CD4-positive, alpha-beta T cell treated with Interleukin-15 for 4 hours (primary cell): ENCODE data around the gene SLC30A2.

Experiments
- DNase-seq: peaks from one replicate; pipeline ENCODE4 v3.0.0-alpha.2; 2020; ENCODE audit warnings: low spot score

Gene SLC30A2

GRCh38 chr1:26069941-26070295 lies 24.0 kb upstream of the SLC30A2 start:
- no peak for DNase-seq

GRCh38 chr1:26067432-26067911 lies 21.6 kb upstream of the SLC30A2 start, which contains the start of gene TRIM63:
TRIM63 (minus strand) TSS chr1:26067630; CDS start chr1:26067494, 136 bp downstream.
- no peak for DNase-seq

- DNase-seq = no peak
Measured at GRCh38 chr1:26066857-26067256, 20.9 kb upstream of the SLC30A2 start.

- DNase-seq = no peak
Measured at GRCh38 chr1:26066160-26066559, 20.2 kb upstream of the SLC30A2 start.

- no peak for DNase-seq
Measured at GRCh38 chr1:26064553-26064952, 18.6 kb upstream of the SLC30A2 start.

- no peak for DNase-seq
Measured at GRCh38 chr1:26060832-26061574, 15.1 kb upstream of the SLC30A2 start.

- no peak for DNase-seq
Measured at GRCh38 chr1:26059906-26060305, 14.0 kb upstream of the SLC30A2 start.

- DNase-seq = no peak
Measured at GRCh38 chr1:26058052-26058595, 12.2 kb upstream of the SLC30A2 start.

- DNase-seq = no peak
Measured at GRCh38 chr1:26057189-26057588, 11.3 kb upstream of the SLC30A2 start.

- no peak for DNase-seq
Measured at GRCh38 chr1:26055041-26055440, 9.1 kb upstream of the SLC30A2 start.

GRCh38 chr1:26053718-26054560 lies 8.0 kb upstream of the SLC30A2 start:
- no peak for DNase-seq

GRCh38 chr1:26050248-26050640 lies 4.3 kb upstream of the SLC30A2 start:
- DNase-seq = no peak

- no peak for DNase-seq
Measured at GRCh38 chr1:26049531-26050247, 3.8 kb upstream of the SLC30A2 start.

- DNase-seq = no peak
Measured at GRCh38 chr1:26047278-26047874, 1.5 kb upstream of the SLC30A2 start.

- no peak for DNase-seq
Measured at GRCh38 chr1:26046246-26047095, 553 bp upstream of the SLC30A2 start.

- no peak for DNase-seq
Measured at GRCh38 chr1:26044971-26045721, 772 bp downstream of the SLC30A2 start.

- no peak for DNase-seq
Measured at GRCh38 chr1:26044414-26044813, 1.5 kb downstream of the SLC30A2 start.

- no peak for DNase-seq
Measured at GRCh38 chr1:26043765-26044164, 2.2 kb downstream of the SLC30A2 start.

- DNase-seq = no peak
Measured at GRCh38 chr1:26041978-26042377, 3.9 kb downstream of the SLC30A2 start.

- DNase-seq = no peak
Measured at GRCh38 chr1:26041401-26041800, 4.5 kb downstream of the SLC30A2 start.
